GM19467 (cell line): ENCODE measurements around the gene MESP2.
"Not testable (repeated sequence)": the region's sequence is repeated elsewhere in the genome, so short reads cannot be mapped to it uniquely, and the experiment has no call there.

Source experiments
- ATAC-seq: cut with Tn5 transposase; IDR thresholded peaks from one replicate; pipeline ENCODE4 v1.9.1; 2021; ENCODE audit warnings: mild to moderate bottlenecking, moderate library complexity; ENCODE audit not compliant: unreplicated experiment

The MESP2 gene

DNA sequence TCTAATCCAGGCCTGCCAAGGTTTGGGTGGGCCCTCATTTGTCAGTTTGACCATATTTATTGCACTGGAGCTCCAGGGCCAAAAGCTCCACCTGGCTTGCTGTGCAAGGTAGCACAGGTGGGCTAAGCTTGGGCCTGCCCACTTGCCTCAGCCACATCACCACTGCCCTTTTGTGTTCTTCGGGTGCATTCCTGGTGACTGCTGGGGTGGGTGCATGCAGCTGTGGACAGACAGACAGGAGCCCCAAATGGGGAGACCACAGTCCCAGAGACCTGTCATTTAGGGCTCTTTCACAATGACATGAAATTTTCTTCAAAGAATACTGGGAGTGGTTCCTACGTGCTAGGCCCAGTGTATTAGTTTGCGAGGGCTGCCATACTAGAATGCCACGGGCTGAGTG is 2.7 kb downstream of the MESP2 start:
- ATAC-seq, result no peak

DNA sequence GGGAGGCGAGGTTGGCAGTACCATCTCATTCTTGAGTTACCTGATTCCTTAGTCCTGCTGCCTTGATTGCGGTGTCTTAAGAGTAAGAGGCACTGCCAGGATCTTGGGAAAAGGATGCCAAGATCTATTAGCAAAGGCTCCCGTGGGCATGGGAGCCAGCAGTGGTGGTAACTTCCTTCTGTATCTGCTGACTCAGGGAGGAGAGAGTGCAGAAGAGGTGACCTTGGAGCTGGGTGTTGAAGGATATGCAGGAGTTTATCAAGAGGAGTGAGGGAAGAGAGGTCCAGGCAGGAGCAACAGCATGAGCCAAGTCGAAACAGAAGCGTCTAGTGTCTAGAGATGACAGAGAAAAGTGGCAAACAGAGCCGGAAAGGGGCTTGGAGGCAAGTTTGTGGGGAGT is 4.5 kb downstream of the MESP2 start:
- no peak for ATAC-seq

DNA sequence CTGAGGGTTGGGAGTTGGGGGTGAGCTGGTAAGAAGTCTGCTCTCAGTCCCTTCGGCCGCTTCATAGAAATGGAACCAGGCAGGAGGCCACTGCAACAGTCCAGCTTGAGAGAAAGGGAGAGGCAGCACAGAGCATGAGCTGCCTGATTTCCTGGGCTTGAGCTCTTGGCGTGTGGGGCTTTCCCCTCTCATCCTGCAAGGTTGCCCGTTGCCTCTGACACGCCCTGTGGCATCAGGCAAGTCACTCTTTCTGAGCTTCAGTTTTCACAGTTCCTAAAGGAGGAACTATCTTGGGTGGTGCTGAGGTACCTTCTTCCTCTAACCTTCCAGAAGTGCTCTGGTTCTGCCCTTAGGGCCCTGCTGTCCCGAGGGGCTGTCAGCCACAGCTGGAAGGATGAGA is 4.9 kb downstream of the MESP2 start:
- no peak for ATAC-seq

DNA sequence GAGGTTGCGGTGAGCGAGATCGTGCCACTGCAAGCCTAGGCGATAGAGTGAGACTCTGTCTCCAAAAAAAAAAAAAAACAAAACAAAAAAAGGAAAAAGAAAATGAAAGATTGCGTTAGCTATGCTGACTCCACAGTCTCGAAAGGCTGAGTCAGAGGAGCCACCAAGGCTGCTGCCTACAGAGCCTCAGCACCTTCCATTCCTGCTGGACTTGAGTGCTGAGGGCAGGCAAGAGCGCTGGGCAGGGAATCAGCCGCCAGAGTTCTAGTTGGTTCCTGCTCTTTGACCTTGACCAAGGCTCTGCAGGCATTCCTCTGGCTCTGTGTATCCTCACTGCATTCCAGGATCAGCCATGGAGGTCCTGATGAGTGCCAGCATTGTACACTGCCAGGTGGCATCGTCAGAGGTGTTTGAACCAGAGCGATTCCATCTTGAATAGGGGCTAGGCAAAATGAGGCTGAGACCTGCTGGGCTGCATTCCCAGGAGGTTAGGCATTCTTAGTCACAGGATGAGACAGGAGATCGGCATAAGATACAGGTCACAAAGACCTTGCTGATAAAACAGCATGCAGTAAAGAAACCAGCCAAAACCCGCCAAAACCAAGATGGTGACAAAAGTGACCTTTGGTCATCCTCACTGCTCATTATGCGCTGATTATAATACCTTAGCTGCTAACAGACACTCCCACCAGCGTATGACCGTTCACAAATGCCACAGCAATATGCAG is 5.9 kb downstream of the MESP2 start:
- ATAC-seq, result no peak

DNA sequence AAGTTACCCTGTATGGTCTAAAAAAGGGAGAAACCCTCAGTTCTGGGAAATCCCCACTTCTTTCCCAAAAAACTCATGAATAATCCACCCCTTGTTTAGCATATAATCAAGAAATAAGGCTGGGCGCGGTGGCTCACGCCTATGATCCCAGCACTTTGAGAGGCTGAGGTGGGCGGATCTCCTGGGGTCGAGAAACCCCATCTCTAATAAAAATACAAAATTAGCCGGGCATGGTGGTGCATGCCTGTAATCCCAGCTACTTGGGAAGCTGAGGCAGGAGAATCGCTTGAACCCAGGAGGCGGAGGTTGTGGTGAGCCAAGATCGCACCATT is 6.5 kb downstream of the MESP2 start:
- ATAC-seq, result not testable (repeated sequence)

DNA sequence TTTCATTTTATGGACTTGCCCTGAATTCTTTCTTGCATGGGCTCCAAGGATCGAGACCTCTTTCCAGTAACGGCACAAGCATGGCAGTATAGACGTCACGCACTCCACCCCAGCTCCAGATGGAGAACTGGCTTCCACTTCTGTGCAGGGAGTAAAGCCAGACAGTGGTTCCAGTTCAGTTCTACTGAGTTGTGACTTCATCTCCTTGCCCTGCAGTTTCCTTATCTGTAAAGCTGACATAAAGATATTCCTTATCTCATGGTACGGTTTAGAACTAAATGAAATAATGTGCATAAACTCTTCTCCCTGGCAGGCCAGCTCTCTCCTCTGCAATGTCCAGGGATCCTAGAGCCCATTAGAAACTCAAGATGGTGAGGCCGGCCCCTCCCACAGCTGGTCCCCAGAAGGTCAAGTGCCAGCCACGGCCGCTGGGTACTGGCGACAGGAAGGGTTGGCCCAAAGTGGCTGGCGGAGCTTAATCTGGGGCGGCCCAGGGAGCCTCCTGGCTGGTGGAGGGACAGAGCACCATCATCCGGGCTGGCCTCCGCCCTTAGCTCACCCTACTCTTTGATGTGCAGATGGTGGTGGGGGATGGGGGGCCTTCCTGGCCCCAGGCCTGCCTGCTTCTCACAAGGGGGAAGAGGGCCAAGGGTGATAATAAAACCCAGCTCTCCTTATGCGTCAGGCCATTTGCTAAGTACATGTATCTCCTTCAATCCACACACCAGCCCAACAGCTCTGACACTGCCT is 7.2 kb downstream of the MESP2 start:
- no peak for ATAC-seq

DNA sequence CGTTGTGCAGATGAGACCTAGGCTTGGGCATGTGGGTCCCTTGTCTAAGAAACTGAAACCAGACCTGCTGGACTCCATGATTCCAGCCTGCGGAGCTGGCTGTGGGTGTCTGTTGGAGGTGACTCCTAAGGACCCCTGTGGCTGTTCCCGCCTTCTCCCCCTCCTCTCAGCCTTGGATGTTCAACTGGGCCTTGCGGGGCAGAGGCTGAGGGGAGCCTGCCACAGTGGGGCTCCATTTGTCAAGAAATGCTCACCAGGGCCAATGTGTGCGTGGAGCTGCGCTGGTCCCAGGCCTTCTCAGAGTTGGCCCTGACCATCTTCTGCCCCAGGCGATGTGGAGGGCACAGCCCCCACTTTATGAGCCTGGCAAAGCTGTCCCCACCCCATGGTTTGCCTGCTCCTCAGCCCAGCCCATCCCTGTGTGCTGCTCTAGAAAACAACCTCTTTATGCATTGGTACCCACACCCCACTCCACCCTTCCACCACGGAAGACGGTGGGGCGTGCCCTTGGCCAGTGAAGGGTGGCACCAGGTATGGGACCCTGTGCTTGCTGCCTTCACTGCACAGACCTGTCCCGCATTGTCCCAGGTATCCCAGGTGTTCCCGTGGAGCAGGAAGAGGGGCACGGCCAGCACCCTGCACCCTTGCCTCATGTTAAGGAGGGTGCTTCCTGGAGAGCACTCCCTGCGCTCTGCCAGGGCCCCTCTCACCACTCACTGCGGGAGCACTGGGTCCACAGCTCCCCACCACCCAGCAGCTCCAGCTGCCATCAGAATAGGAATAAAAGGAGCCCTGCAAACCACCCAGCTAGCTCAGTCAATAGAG is 7.9 kb downstream of the MESP2 start:
- no peak for ATAC-seq

DNA sequence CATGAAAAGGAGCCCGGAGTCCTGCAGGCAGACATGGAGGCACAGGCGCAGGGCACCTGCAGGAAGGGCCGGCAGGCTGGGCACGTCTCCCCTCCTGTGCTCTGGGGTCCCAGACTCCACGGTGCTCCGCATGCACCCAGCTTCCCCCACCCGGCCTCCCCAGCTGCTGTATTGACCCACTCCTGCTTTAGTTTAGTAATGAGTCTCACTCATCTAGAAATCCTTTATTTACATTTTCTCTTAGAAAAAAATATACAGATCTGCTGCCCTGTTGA is 8.5 kb downstream of the MESP2 start:
- ATAC-seq, result no peak

DNA sequence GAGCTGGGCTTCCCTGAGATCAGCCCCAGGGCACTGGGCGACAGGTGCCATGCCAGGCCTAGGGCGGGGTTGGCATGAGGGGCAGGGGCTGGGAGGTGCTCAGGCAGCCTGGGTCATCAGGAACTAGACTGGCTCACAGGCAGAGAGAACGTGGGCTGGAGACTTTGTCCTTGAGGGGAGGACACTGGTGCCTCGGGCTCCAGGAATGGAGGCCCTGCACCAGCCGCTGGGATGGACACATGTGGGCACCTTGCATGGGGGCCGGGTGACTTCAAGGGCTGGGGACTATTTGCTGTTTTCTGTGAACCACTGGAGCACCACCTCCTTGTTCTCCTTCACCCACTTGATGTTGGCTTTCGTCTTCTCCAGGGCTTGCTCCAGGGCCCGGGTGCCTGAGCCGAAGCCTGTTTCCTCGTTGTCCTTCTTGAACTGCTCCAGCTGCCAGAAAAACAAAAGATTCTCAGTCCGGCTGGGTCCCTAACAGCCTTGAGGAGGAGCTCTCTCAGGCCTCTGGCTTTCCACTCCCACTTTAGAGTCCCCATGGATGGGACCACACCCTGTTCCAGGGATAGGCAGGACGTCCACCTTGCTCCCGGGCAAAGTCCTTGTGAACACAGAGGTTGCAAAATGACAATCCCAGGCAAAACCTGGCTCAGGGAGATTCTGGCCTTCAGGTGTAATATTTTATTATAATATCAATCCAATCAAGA is 9.1 kb downstream of the MESP2 start:
- no peak for ATAC-seq

DNA sequence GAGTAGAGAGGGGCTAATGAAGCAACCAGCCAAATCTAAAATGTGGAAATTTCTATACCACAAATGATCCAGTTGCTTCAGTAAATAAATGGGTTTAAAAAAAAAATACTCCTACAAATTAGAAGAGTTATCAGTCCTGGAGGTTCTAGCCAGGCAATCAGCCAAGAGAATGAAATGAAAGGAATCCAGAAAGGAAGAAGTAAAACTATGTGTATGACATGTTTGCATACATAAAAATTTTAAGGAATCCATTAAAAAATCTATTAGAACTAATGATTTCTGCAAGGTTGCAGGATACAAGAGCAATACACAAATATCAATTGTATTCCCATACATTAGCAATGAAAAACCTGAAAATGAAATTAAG is 9.6 kb downstream of the MESP2 start:
- ATAC-seq, result no peak

DNA sequence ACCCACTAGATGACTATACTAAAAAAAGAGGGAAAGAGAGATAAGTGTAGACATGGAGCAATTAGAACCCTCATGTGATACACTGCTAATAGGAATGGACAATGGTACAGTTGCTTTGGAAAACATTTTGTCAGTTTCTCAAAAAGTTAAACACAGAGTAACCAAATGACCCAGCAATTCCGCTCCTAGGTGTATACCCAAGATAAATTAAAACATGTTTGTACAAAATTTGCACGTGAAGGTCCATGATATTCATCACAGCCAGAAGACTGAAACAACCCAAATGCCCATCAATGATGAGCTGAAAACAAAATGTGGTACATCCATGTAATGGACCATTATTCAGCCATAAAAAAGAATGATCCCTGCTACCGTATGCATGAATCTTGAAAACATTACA is 11.8 kb downstream of the MESP2 start:
- no peak for ATAC-seq

DNA sequence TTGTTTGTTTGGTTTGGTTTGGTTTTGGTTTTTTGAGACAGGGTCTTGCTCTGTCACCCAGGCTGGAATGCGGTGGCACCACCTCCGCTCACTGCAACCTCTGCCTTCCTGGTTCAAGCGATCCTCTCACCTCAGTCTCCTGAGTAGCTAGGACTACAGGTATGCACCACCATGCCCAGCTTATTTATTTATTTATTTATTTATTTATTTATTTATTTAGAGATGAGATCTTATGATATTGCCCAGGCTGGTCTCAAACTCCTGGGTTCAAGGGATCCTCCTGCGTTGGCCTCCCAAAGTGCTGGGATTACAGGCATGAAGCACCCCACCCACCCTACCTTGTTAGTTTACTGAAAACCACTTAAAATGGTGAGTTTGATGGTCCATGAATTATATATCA is 12.5 kb downstream of the MESP2 start:
- ATAC-seq, result not testable (repeated sequence)

DNA sequence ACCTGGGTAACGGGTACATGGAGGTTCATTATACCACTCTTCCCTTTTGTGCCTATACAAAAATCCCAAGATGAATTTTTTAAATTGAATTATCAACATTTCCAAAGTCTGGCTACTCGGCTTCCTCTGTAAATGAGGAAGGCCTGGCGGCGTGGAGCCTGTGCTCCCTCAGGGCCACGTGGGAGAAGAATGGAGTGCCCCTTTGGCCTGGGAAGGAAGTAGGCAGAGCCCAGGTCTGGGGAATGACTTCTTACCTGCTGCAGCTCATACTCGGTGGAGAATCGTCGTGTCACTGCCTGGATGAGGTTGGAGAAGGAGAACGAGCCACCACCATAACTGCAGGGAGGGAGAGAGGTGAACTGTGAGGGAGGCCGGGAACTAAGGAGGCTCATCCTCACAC is 14.1 kb downstream of the MESP2 start:
- ATAC-seq, result no peak

DNA sequence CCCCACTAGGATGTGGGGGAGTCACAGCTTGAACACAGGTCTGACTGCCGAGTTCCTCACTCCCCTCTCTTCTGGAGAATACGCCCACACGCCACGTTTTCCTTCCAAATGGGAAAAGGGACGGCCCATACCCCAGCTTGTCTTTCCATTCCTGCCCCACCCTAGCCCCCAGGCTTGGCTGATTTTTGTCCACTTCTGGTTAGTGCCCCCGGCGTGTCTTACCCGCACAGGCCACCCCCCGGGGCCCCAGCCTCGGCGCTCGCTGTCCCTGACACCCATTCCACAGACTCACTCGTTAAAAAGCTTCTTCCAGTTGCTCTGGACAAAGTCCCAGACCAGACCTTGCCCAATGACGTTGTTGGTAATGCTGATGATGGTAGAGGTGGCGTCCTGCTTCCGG is 14.5 kb downstream of the MESP2 start:
- no peak for ATAC-seq

DNA sequence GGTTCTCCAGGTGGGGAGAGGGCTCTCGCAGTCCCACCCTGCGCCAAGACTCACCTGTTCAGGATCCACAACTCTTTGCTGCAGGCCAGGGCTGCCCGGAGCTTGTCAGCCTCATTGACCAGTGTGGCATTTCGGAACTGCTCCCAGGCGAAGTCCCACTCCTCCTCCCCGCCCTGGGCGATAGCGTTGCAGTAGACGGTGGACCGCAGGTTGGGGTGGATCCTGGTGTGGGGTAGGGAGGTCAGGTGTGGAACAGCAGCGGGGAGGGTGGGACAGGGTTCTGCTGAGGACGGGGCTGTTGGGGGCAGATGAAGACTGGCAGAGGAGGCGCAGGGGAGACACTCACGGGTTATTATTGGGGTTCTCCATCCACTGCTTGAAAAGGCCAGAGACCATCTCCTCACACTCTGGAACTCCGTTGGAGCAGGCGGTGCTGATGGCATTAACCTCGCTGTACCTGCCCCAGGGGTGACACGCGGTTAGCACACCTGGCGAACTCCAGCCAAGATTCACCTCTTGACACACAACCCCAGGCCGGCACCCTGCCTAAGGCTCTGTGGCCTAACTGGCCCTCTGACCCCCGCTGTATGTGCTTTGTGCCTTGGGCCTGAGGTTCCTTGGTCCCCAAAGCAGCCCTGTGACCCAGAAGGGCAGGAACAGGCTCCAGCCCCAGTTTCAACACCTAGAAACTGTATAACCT is 16.1 kb downstream of the MESP2 start:
- no peak for ATAC-seq

DNA sequence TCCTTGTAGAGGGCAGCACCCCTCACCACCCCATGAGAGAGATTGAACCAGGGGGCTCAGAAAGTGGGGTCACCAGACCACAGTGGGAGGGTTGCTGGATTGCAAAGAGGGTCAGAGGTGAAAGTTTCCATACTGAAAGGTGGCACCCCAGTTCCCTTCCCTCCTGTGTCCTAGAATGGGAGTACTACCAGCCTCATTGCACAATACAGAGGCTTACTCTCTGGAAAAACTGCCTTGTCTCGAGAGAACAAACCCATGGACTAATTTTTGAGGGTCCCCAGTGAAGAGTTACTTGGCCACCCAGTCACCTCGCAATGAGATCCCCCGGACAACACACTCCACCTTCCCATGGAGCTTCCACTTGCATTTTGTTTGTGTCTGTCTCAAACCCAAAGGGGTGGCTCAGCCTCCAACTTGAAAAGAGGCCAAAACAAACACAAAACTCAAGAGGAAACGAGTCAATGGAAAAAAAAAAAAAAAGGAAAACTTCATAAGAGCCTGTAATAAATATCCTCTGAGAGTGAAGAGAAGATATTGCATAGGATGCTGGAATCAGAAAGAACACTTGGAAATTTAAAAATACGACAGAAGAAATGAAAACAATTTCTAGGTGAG is 18.6 kb downstream of the MESP2 start:
- no peak for ATAC-seq

DNA sequence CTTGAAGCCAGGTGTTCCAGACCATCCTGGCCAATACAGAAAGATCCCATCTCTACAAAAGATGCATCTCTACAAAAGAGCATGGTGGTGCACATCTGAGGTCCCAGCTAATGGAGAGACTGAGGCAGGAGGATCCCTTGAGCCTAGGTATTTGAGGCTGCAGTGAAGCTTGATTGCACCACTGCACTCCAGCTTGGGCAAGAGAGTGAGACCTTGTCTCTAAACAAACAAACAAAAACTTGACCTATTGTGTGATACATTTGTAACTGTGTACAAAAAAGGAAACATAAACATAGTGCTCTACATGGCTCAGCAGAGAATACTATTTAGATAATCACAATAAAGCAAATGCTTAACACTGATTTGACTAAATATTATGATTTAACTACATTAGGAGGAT is 19.9 kb downstream of the MESP2 start:
- no peak for ATAC-seq

DNA sequence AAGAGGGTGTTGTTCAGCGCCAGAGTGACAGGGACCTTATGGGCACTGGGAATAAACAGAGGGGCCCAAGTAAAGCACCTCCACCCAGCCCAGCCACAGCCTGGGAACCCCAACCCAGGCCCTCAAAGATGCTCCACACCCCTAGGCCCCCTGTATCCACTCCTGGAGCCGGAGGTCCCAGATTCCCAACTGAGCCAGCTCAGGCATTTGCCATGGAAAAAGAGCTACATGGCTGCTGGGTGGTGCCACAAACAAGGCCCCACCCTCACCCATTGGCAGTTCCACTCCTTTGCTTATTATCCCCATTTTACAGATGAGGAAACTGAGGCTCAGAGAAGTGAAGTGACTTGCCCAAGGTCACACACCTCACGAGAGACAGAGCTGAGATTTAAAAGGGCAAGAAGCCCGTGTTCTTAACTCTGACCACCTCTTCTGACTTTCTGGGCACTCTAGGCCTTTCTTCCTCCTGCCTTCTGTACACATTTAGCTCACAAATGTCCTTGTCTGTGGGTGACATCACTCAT is 21.6 kb downstream of the MESP2 start:
- no peak for ATAC-seq

DNA sequence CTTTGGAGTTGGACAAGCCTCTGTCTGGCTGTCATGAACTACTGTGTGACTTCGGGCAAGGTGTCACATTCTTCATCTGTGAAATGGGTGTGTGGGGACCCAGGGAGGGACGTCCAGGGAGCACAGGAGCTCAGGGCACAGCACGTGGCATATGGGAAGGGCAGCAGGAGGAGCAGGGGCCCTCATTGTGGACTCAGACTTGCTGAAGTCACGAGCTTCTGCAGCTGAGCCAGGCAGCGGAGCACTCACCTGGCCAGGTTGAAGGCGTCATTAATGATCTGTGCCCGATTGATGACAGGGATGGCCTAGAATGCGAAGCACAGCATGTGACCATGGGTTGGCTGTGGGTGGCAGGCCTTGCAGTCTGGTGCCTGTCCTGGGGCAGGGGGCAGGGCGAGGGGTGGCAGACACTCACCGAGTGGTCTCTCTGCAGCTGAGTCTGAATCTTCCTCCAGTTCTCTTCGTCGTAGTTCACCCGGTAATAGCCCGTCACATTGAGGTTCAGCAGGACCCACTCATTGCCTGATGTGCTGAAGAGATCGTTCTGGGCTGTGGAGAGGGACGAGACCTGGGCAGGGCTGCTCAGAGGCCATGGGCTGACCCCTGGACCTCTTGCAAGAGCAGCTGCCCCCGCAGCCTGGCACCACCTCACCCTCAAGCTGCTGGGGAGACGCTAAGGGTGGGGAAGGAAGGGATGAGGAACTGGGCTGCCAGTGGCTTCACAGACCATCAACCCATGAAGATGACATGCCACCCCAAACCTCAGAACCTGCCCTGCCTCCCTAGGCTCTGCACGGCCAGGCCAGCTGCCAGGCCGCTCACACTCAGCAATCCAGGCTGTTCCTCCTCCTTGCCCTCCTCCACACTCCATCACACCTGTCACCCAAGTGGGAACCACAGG is 23.1 kb downstream of the MESP2 start:
- no peak for ATAC-seq
